Right atrium auricular region (tissue), 2 donors: ENCODE measurements around the gene SFXN3. TPM values are rescaled to one million over a fixed set of nuclear protein-coding genes. Genes with fewer than 3 reads are reported as not detected.

Experiments
- DNase-seq: peaks from one replicate; pipeline ENCODE4 v3.0.0-alpha.2; 2019; ENCODE audit warnings: low spot score
- H3K27ac ChIP-seq, 2 donors: fragments of 200-600 bp; sonication (generic); 1 replicate in 1 of 2; 2 replicates in 1 of 2; pipeline ENCODE4 v1.5.1; 2016 to 2019
- H3K27me3 ChIP-seq, 2 donors: fragments of 200-600 bp; sonication (generic); one replicate each; pipeline versions ENCODE4 v1.5.1 to v1.6.0; 2017 to 2019
- H3K36me3 ChIP-seq: fragments of 200-600 bp; sonication (generic); one replicate; pipeline ENCODE4 v1.5.1; 2016
- H3K4me1 ChIP-seq, 2 donors: fragments of 200-600 bp; sonication (generic); one replicate each; pipeline versions ENCODE4 v1.5.1 to v1.6.0; 2017 to 2019
- H3K4me3 ChIP-seq, 2 donors: fragments of 200-600 bp; sonication (generic); 1 replicate in 1 of 2; 2 replicates in 1 of 2; pipeline ENCODE4 v1.5.1; 2017 to 2019; ENCODE audit warnings: mild to moderate bottlenecking in 1 of 2, moderate library complexity in 1 of 2
- H3K9me3 ChIP-seq, 2 donors: fragments of 200-600 bp; sonication (generic); one replicate each; pipeline ENCODE4 v1.5.1; 2019
- CTCF ChIP-seq, 2 donors: fragments of 200-600 bp; sonication (generic); IDR thresholded peaks; one replicate each; pipeline ENCODE4 v1.5.1; 2019; ENCODE audit warnings: antibody characterized with exemption in 2 of 2
- total RNA-seq, 2 donors: library from RNA; depleted of rRNA; stranded (reverse); fragments of >200 nt; gene quantifications; one replicate each; pipeline ENCODE4 v1.1.0, GENCODE V29; 2016

The SFXN3 gene
- total RNA-seq, 2 donors from 2014 or later = 16.4 to 42.9 TPM

DNA sequence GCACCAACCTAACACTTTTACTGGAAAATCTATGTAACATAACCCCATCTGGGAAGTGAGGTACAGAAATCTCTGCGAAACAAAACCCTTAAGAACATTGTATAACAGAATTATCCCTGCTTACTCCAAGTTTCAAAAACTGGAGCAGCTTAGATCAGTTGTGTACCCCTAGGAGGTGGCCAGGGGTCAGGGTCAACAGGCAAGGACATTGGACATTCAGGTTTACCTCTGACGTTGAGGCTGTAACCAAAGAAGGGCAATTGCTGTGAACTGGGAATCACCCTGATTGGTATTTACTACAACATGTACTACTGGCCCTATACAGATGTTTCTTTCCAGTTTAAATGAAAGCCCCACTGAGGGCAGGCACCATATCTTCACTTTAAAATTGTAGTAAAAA, 13.1 kb downstream of the SFXN3 start:
- H3K4me1 ChIP-seq = peaks cover 0 to 22% of the 10 kb centered on the region in 2 donors
- no peak for TF ChIP-seq CTCF (IDR thresholded peaks at IDR 0.05)
- DNase-seq = no peak
- H3K27me3 ChIP-seq = peaks cover 12 to 14% of the 10 kb centered on the region in 2 donors
- H3K27ac ChIP-seq = no peak overlapping the region
- no peaks in the 10 kb centered on the region for H3K9me3 ChIP-seq
- no peaks in the 10 kb centered on the region for H3K36me3 ChIP-seq
- no peak overlapping the region for H3K4me3 ChIP-seq

DNA sequence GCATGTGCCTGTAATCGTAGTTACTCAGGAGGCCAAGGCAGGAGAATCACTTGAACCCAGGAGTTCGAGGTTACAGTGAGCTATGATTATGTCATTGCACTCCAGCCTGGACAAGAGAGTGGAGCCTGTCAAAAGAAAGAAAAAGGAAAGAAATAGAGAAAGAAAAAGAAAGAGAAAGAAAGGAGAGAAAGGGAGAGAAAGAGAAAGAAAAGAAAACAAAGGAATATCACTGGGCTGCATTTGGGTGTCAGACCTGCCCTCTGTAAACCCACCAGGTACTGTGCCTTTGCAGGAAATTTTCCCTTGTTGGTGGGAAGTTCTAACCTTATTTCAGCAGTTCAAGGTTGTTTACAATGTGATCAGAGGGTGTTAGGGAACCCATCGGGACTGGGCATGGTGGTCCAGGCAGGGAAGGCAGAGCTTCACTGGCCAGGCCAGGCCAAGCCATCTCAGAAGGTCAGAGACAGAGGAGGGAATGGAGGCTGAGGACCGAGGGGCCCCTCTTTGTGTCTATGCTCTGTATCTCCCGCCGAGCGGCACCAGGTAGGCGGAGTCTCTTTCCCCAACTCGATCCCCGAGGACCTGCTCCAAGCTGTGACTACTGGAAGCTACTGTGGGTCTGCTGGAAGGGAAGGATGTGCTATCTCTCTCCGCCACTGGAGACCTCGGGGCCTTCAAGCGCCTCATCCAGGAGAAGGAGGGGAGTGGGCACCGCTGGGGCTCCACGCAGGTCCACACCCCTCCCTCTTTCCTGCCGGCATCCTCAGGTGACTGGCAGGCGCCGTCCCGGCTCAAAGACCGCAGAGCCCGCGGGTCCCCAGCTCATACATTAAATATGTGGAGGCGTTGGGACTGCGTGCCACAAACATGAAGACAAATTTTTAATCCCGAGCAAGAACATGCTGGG, 15.6 kb downstream of the SFXN3 start:
- Histone ChIP-seq H3K27ac (no peak overlapping the region), H3K36me3 (no peaks in the 10 kb centered on the region), H3K4me1 (peaks cover 0 to 26% of the 10 kb centered on the region in 2 donors), H3K27me3 (peaks cover 25 to 29% of the 10 kb centered on the region in 2 donors), H3K4me3 (no peak overlapping the region), H3K9me3 (no peaks in the 10 kb centered on the region)
- no peak for DNase-seq
- TF ChIP-seq CTCF (IDR thresholded peaks at IDR 0.05) = no peak

DNA sequence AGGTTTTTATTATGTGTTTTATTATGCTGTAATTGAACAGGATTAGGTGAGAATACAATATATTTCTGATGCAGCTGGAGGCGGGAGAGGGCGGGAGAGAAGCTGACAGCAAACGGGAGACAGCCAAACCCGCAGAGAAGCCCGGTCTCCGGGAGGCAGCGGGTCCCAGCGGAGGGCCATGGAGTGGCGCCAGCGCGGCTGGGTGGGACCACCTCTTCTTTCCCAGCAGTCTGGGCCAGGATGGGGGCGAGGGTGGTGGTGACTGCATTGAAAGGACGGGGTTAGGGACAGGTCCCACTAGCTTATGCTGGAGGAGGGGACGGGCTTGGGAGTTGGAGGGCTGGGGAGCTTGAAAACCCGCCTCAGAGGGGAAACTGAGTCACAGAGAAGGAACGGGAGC, 16.2 kb downstream of the SFXN3 start:
- peaks cover 25 to 29% of the 10 kb centered on the region in 2 donors for H3K27me3 ChIP-seq
- no peak for DNase-seq
- no peak for TF ChIP-seq CTCF (IDR thresholded peaks at IDR 0.05)

GRCh38 chr10:101047961-101048892, 17.2 kb downstream of the SFXN3 start:
- Histone ChIP-seq H3K9me3 (no peaks in the 10 kb centered on the region), H3K4me3 (no peak overlapping the region), H3K27ac (no peak overlapping the region), H3K27me3 (peaks cover 25 to 29% of the 10 kb centered on the region in 2 donors), H3K36me3 (no peaks in the 10 kb centered on the region), H3K4me1 (peaks cover 0 to 14% of the 10 kb centered on the region in 2 donors)
- no peak for DNase-seq
- TF ChIP-seq CTCF (IDR thresholded peaks at IDR 0.05) = no peak

More for the DNA sequence above, 16.2 kb downstream of the SFXN3 start:
- peaks cover 0 to 19% of the 10 kb centered on the region in 2 donors for H3K4me1 ChIP-seq
- no peaks in the 10 kb centered on the region for H3K36me3 ChIP-seq
- H3K4me3 ChIP-seq = no peak overlapping the region
- no peaks in the 10 kb centered on the region for H3K9me3 ChIP-seq
- no peak overlapping the region for H3K27ac ChIP-seq

GRCh38 chr10:101050208-101051069, 19.4 kb downstream of the SFXN3 start:
- DNase-seq = peak; percentile 72
- H3K4me3 ChIP-seq = peak overlapping the region in 1 of 2 donors; percentile 20
- H3K9me3 ChIP-seq = no peaks in the 10 kb centered on the region
- H3K36me3 ChIP-seq = no peaks in the 10 kb centered on the region
- peaks cover 0 to 10% of the 10 kb centered on the region in 2 donors for H3K4me1 ChIP-seq
- peaks cover 25 to 29% of the 10 kb centered on the region in 2 donors for H3K27me3 ChIP-seq
- TF ChIP-seq CTCF (IDR thresholded peaks at IDR 0.05) = peak; percentile 72 to 90
- no peak overlapping the region for H3K27ac ChIP-seq
